NCI-H2227 (cell line): ENCODE measurements around the gene ZNF408.

Source experiments
- DNase-seq: peaks from one replicate; lab custom pipeline; 2025; ENCODE audit not compliant: unreplicated experiment; lab: John Stamatoyannopoulos, UW

ZNF408 gene

GRCh38 chr11:46675949-46676348, 24.9 kb upstream of the ZNF408 start:
- DNase-seq = no peak

DNA sequence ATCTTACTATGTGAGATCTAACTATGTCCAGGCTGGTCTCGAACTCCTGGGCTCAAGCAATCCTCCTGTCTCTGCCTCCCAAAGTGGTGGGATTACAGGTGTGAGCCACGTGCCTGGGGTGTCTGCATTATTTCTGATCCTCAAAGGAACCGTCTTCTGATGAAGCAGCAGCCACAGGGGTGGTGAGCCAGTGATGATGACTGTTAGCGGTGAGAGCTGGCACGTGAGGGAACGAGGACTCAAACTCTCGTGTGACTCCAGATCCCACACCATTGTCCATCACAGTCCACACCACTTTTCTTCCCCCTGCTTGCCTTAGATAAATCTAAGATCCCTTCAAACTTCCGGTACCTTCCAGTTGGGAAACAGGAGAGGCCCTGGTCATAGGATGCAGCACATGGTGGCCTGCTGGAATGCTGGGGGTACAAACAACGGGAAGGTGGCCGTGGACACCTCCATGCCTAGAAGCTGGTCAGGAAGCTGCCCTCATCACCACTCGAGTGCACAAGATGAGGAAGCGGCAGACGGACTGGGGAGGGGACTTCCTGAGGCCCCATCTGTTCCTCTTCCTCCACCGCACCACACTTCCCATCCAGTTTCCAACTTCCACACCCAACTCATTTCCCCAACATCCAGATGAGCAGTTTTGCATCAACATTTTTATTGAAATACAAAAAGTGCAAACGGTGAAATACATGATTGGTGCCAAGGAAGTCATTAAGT, 24.2 kb upstream of the ZNF408 start:
- DNase-seq = no peak

DNA sequence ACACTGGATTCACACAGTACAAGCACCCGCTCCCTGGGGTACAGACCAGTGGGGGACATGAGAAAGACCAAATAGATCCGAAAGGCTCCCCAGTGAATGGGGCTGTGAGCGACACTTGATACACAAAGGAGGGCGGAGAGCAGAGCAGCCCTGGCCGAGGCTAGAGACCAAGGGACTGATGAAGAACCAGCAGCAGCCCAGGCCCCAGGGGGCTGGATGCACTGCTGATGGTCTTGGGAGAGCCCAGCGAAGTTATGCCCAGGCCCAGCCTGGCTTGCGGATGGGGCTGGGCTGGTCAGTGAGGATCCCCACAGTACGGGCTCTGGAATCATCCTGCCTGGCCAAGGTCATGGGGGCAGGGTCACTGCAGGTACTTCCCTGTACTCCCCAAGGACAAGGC, 23.7 kb upstream of the ZNF408 start:
- DNase-seq = no peak

DNA sequence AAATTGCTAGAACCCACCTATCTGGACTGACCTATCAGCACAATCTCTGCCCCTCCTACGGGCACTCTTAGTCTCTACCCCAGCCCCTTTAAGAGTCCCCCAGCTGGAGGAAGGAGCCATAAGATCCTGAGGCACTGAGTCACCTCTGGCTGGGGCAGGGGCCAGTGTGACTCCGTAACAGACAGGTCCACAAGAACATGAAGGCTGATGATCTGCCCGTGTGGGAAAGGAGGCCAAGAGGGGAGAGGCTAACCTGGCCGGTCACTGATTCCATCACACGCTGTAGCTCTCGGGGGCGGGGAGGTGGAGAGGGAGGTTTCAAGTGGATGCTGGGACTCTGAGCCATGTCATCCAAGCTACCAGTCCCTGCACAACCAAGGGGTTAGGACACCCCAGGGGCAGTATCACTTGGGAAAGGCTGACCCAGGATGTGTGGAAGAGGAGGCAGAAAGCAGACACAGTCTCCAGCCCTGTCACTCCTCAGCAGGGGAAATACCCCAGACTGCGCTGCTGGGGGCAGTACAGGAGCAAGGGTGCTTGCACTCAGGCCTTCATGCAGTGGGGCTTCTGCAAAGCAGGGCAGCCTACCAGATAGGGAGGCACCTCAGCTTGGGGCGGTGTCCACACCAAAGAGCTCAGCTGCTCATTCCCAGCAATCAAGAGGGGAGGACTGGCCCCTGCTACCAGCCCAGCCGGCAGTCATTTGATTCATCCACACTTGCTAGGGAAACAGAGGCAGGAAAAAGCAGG, 22.7 kb upstream of the ZNF408 start:
- DNase-seq = no peak

- DNase-seq = no peak
Observed at GRCh38 chr11:46678741-46679130, 22.1 kb upstream of the ZNF408 start.

GRCh38 chr11:46679241-46680163, 21.3 kb upstream of the ZNF408 start:
- no peak for DNase-seq

GRCh38 chr11:46680164-46680760, 20.6 kb upstream of the ZNF408 start:
- no peak for DNase-seq

DNA sequence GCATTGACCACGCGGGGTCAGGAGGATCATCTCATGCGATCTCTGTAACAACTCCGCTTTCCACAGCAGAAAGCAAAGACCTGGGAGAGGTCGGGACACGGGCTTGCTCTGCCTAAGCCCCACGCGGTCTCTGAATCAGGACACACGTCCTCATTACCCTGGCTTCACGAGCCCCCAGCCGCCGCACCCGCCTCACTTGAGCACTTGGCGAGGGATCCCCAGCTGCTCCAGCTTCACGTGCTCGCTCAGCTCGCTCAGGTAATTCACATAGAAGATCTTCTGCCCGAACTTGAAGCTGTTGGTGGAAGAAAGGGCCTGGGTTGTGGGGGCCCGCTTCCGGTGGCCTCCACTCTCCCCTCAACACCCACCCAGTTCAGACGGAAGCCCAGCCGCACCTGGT, 20.0 kb upstream of the ZNF408 start:
- DNase-seq = no peak

GRCh38 chr11:46681814-46682213, 19.0 kb upstream of the ZNF408 start:
- DNase-seq = no peak

GRCh38 chr11:46682773-46683752, 17.8 kb upstream of the ZNF408 start:
- no peak for DNase-seq

DNA sequence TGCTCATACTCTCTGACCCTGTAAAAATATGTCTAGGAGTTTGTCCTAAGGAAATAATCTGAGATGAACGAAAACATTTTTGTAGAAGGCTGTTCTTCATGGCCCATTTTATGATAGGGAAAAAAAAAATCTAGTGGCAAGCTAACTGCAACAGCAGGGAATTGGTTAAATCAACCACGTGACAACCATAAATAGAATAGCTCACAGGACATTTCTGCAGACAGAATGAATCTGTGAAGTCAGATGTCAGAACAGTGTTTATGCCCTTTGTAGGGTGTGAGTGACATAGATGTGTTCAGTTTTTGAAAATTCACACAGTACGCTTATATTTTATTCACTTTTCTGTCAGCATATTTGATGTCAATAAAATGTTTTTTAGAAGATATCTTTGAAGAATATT, 16.5 kb upstream of the ZNF408 start:
- no peak for DNase-seq

DNA sequence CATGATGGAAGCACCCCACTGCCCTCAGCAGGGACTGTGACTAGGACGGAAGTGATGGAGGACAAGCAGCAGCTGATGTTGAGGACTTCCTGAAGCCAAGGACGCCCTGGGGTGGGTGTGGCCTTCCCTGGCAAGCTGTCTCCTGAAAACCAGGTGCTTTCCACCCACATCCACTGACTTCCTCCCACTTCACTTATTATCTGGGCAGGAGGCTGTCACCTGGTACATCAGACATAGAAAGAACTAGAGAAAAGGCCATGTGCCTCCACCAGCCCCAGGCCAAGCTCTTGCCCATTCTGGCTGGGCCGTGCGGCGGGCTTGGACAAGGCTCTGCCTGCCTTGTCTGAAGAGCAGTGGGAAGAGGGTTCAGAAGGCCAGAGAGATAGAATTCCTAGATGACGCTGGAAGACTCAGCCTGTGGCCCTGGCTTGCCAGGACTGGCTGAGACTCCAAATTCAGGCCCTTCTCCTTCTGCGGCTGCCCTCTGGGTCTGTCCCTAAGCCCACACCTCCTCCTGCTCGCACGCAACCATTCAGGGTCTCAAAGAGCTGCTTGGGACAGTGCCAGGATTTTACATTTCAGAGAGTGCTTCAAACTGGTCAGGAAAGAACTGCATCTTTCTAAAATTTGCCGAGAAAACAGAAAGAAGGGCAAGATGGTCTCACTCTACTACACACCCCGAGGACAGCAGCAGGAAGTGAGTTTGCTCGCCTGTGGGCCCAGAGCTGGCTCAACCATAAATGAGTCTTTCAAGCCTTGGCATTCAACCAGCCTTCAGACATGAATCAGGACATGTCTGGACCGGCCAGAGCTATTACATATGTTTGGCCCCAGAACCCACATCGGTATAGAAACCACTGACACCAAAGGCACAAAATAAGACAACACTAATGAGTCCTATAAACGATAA, 13.7 kb upstream of the ZNF408 start:
- no peak for DNase-seq

- no peak for DNase-seq
Observed at GRCh38 chr11:46690702-46691101, 10.1 kb upstream of the ZNF408 start.

DNA sequence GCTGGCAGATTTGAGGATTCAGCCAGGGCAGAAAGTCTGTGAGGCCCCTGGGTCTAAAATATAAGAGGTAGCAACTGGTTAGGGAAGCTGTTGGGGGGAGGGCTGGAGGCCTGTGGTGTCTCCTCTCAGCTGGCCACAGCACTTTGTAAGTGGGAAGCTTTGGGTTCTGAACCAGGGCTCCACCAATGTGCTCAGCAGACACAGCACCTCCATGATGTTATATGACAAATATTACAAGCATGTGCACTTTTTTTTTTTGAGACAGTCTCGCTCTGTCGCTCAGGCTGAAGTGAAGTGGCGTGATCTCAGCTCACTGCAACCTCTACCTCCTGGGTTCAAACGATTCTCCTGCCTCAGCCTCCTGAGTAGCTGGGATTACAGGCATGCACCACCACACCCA, 8.4 kb upstream of the ZNF408 start:
- DNase-seq = no peak

DNA sequence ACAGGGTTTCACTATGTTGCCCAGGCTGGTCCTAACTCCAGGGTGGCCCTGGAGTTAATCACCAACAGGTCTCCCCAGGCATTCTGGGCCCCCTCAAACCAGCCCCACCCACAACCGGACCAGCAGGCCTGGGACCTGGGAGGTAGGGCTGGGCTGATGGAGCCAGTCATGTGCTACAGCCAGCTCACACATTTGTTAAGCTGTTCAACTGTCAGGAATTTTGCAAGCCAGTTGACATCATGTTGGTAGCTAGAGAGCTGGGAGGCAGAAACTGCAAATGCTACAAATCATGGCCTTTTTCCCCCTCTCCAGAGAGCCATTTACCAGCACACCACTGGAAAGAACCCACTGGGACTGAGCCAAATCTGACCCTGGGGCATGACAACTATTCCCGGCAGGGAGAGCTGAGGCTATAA, 7.2 kb upstream of the ZNF408 start:
- no peak for DNase-seq

GRCh38 chr11:46694072-46694471, 6.8 kb upstream of the ZNF408 start:
- DNase-seq = no peak

DNA sequence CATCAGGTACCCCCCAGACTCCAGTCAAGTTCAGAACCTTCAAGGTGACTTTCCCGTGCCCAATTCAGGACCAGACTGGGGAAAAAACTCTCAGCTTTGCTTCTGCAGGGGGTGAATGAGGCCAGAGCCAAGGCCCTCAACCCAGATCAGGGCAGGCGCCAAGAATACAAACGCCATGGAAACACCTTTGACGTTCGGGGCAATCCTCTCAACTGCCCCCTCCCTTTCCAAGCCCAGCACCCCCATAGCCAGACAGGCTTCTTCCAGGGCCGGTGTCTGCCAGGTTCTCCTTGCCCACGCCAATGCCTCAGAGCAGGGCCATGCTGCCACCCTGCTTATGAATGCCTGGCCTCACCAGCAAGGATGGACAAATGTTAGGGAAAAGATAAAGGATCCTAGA, 6.2 kb upstream of the ZNF408 start:
- DNase-seq = no peak

- no peak for DNase-seq
Observed at GRCh38 chr11:46695345-46696211, 5.3 kb upstream of the ZNF408 start.
